SK-N-SH treated with all-trans-retinoic acid at 6 μM for 48 hours (cell line): Measurements from ENCODE around the gene CDON.

Experiments
- ATAC-seq: fragments of 200-7000 bp; cut with Tn5 transposase; 3 replicates; pipeline ENCODE4 v1.9.1; 2020; ENCODE audit warnings: mild to moderate bottlenecking, moderate library complexity
- ARNTL ChIP-seq: fragments of 450-650 bp; formaldehyde crosslinking; IDR thresholded peaks from 2 replicates; pipeline ENCODE4 v1.5.0; 2020; ENCODE audit warnings: low read depth, mild to moderate bottlenecking, moderate library complexity, borderline replicate concordance
- BACH2 ChIP-seq: fragments of 250-450 bp; sonication (Bioruptor Pico); IDR thresholded peaks from 2 replicates; pipeline ENCODE4 v1.9.0; 2021; ENCODE audit warnings: mild to moderate bottlenecking, borderline replicate concordance
- CREB5 ChIP-seq: fragments of 250-450 bp; sonication (Bioruptor Pico); IDR thresholded peaks from 2 replicates; pipeline ENCODE4 v1.5.1; 2020; ENCODE audit warnings: low read depth, mild to moderate bottlenecking, moderate library complexity
- ESRRG ChIP-seq: fragments of 250-450 bp; sonication (Bioruptor Pico); IDR thresholded peaks from 2 replicates; pipeline ENCODE4 v1.6.1; 2021; ENCODE audit warnings: mild to moderate bottlenecking
- GLIS3 ChIP-seq: fragments of 250-450 bp; sonication (Bioruptor Pico); IDR thresholded peaks from 2 replicates; pipeline ENCODE4 v1.5.0; 2020; ENCODE audit warnings: mild to moderate bottlenecking, moderate library complexity
- ISL1 ChIP-seq: fragments of 250-450 bp; sonication (Bioruptor Pico); IDR thresholded peaks from 2 replicates; pipeline ENCODE4 v2.1.2; 2022; ENCODE audit warnings: mild to moderate bottlenecking, moderate library complexity
- OSR1 ChIP-seq: fragments of 250-450 bp; sonication (Bioruptor Pico); IDR thresholded peaks from 2 replicates; pipeline ENCODE4 v1.8.0; 2022; ENCODE audit warnings: moderate library complexity, mild to moderate bottlenecking, inconsistent platforms
- POU6F1 ChIP-seq: fragments of 250-450 bp; sonication (Bioruptor Pico); IDR thresholded peaks from 2 replicates; pipeline ENCODE4 v1.8.0; 2021; ENCODE audit warnings: low read depth, mild to moderate bottlenecking, moderate library complexity, borderline replicate concordance
- PPARA ChIP-seq: fragments of 250-450 bp; sonication (Bioruptor Pico); IDR thresholded peaks from 2 replicates; pipeline ENCODE4 v1.5.0; 2020; ENCODE audit warnings: mild to moderate bottlenecking, borderline replicate concordance
- SNAI2 ChIP-seq: fragments of 250-450 bp; sonication (Bioruptor Pico); IDR thresholded peaks from 2 replicates; pipeline ENCODE4 v1.5.0; 2020; ENCODE audit warnings: mild to moderate bottlenecking, moderate library complexity
- TCF4 ChIP-seq: fragments of 250-450 bp; sonication (Bioruptor Pico); IDR thresholded peaks from 2 replicates; pipeline ENCODE4 v1.8.0; 2021; ENCODE audit warnings: mild to moderate bottlenecking, moderate library complexity, borderline replicate concordance
- TOX ChIP-seq: fragments of 250-450 bp; sonication (Bioruptor Pico); IDR thresholded peaks from 2 replicates; pipeline ENCODE4 v1.8.0; 2021; ENCODE audit warnings: mild to moderate bottlenecking, moderate library complexity, borderline replicate concordance
- TSHZ2 ChIP-seq: fragments of 250-450 bp; sonication (Bioruptor Pico); IDR thresholded peaks from 2 replicates; pipeline ENCODE4 v1.5.0; 2020; ENCODE audit warnings: mild to moderate bottlenecking, moderate library complexity
- ZC3H10 ChIP-seq: fragments of 250-450 bp; sonication (Bioruptor Pico); IDR thresholded peaks from 2 replicates; pipeline ENCODE4 v1.5.1; 2021; ENCODE audit warnings: mild to moderate bottlenecking, moderate library complexity
- ZFP3 ChIP-seq: fragments of 250-450 bp; sonication (Bioruptor Pico); IDR thresholded peaks from 2 replicates; pipeline ENCODE4 v1.5.0; 2020; ENCODE audit warnings: mild to moderate bottlenecking, moderate library complexity
- ZFP30 ChIP-seq: fragments of 450-650 bp; formaldehyde crosslinking; IDR thresholded peaks from 2 replicates; pipeline ENCODE4 v1.5.0; 2022; ENCODE audit warnings: mild to moderate bottlenecking, moderate library complexity
- ZNF565 ChIP-seq: fragments of 450-650 bp; formaldehyde crosslinking; conservative IDR thresholded peaks from 2 replicates; pipeline ENCODE4 v1.5.0; 2020; ENCODE audit warnings: low read depth, mild to moderate bottlenecking, moderate library complexity
- ZNF70 ChIP-seq: fragments of 450-650 bp; formaldehyde crosslinking; IDR thresholded peaks from 2 replicates; pipeline ENCODE4 v1.5.0; 2020; ENCODE audit warnings: mild to moderate bottlenecking, moderate library complexity
- ZNF8 ChIP-seq: fragments of 450-650 bp; formaldehyde crosslinking; IDR thresholded peaks from 2 replicates; pipeline ENCODE4 v1.5.0; 2020; ENCODE audit warnings: mild to moderate bottlenecking, moderate library complexity
- TF ChIP-seq, protein P1 (sequence below): fragments of 250-450 bp; sonication (Bioruptor Pico); IDR thresholded peaks from 2 replicates; pipeline ENCODE4 v1.5.1; 2021; ENCODE audit warnings: mild to moderate bottlenecking, moderate library complexity

CDON gene

GRCh38 chr11:126079621-126080124 lies 17.0 kb upstream of the CDON start:
- peak; percentile 81 for ATAC-seq
- peak; percentile 38; the same call in 1 of the 2 replicates for TF ChIP-seq ISL1 (CRISPR knock-in tag)
- no peak for TF ChIP-seq SNAI2
- TF ChIP-seq ZNF8 (CRISPR knock-in tag): 0 out of 2 replicates have a peak, but pooled peaks have one; percentile 6
- TF ChIP-seq TCF4 (CRISPR knock-in tag): 0 out of 2 replicates have a peak, but pooled peaks have one; percentile 16
- TF ChIP-seq, all 23 proteins: peak for 3

DNA sequence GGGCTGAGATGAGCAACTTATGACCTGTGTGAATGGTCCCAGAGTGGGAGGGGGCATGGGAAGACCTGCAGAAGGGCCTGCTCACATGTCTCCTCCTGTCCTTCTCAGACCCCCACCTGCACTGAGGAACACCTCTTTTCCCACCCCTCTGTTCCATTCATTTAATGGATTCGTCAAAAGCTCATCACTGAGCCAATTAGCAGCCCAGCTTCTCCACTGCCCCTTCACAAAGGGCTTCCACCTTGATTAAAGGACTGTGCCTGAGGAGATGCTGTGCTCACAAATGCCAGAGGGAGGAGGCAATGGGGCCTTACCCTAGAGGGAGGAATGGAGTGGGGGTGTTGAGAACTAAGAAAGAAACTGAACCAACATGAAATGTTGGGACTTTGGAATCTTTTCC lies 14.0 kb upstream of the CDON start:
- no peak for ATAC-seq
- TF ChIP-seq ESRRG (CRISPR knock-in tag) (no peak), ZFP30 (no peak), POU6F1 (CRISPR knock-in tag) (no peak), ZC3H10 (CRISPR knock-in tag) (no peak), CREB5 (CRISPR knock-in tag) (no peak), BACH2 (CRISPR knock-in tag) (no peak), SNAI2 (no peak), TOX (CRISPR knock-in tag) (no peak), ZNF8 (CRISPR knock-in tag) (no peak), ARNTL (CRISPR knock-in tag) (no peak), OSR1 (CRISPR knock-in tag) (no peak), PPARA (no peak), ZNF565 (CRISPR knock-in tag) (no peak), TSHZ2 (CRISPR knock-in tag) (no peak), ZFP3 (CRISPR knock-in tag) (no peak), TCF4 (CRISPR knock-in tag) (no peak), GLIS3 (CRISPR knock-in tag) (no peak), ZNF70 (CRISPR knock-in tag) (no peak)
- TF ChIP-seq, protein P1, sequence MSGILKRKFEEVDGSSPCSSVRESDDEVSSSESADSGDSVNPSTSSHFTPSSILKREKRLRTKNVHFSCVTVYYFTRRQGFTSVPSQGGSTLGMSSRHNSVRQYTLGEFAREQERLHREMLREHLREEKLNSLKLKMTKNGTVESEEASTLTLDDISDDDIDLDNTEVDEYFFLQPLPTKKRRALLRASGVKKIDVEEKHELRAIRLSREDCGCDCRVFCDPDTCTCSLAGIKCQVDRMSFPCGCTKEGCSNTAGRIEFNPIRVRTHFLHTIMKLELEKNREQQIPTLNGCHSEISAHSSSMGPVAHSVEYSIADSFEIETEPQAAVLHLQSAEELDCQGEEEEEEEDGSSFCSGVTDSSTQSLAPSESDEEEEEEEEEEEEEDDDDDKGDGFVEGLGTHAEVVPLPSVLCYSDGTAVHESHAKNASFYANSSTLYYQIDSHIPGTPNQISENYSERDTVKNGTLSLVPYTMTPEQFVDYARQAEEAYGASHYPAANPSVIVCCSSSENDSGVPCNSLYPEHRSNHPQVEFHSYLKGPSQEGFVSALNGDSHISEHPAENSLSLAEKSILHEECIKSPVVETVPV (CRISPR knock-in tag): no peak

GRCh38 chr11:126072801-126073594 lies 10.3 kb upstream of the CDON start:
- ATAC-seq: no peak
- TF ChIP-seq POU6F1 (CRISPR knock-in tag): no peak
- TF ChIP-seq ZNF70 (CRISPR knock-in tag): no peak
- TF ChIP-seq ESRRG (CRISPR knock-in tag): no peak
- no peak for TF ChIP-seq ZC3H10 (CRISPR knock-in tag)
- no peak for TF ChIP-seq ZNF565 (CRISPR knock-in tag)
- TF ChIP-seq OSR1 (CRISPR knock-in tag): no peak
- no peak for TF ChIP-seq ZFP3 (CRISPR knock-in tag)
- no peak for TF ChIP-seq TCF4 (CRISPR knock-in tag)
- TF ChIP-seq SNAI2: no peak
- TF ChIP-seq TSHZ2 (CRISPR knock-in tag): no peak
- TF ChIP-seq, all 23 proteins: peak for 0
